MM.1S (cell line): Measurements from ENCODE around the gene TXLNG.

Experiments used
- DNase-seq: peaks from one replicate; pipeline ENCODE4 v3.0.0-alpha.2; 2015
- H2AFZ ChIP-seq: fragments of 300-600 bp; sonication (generic); 2 replicates; pipeline ENCODE4 v1.6.0; 2016; ENCODE audit warnings: antibody characterized with exemption, low read length
- H3F3A ChIP-seq: fragments of 300-600 bp; sonication (generic); 2 replicates; pipeline ENCODE4 v1.6.1; 2016; ENCODE audit warnings: mild to moderate bottlenecking, antibody characterized with exemption, low read length, moderate library complexity, mixed read lengths; ENCODE audit not compliant: insufficient read depth
- H3K27ac ChIP-seq: fragments of 300-600 bp; sonication (generic); 2 replicates; pipeline ENCODE4 v1.5.1; 2016; ENCODE audit warnings: mild to moderate bottlenecking, low read length
- H3K27me3 ChIP-seq: fragments of 300-600 bp; sonication (generic); replicated peaks from 2 replicates; pipeline ENCODE4 v1.6.0; 2016; ENCODE audit warnings: low read length; ENCODE audit not compliant: insufficient read depth
- H3K36me3 ChIP-seq: fragments of 300-600 bp; sonication (generic); replicated peaks from 2 replicates; pipeline ENCODE4 v1.6.1; 2016; ENCODE audit warnings: mild to moderate bottlenecking, low read length, mixed read lengths; ENCODE audit not compliant: insufficient read depth
- H3K4me1 ChIP-seq: fragments of 300-600 bp; sonication (generic); 2 replicates; pipeline ENCODE4 v1.6.1; 2016; ENCODE audit warnings: low read length, mixed read lengths
- H3K4me2 ChIP-seq: fragments of 300-600 bp; sonication (generic); 2 replicates; pipeline ENCODE4 v1.6.0; 2016; ENCODE audit warnings: low read depth, low read length
- H3K4me3 ChIP-seq: fragments of 300-600 bp; sonication (generic); 2 replicates; pipeline ENCODE4 v1.5.1; 2016; ENCODE audit warnings: low read length, mixed read lengths
- H3K79me2 ChIP-seq: fragments of 300-600 bp; sonication (generic); 2 replicates; pipeline ENCODE4 v1.6.1; 2016; ENCODE audit warnings: mixed run types, low read length, mixed read lengths
- H3K9ac ChIP-seq: fragments of 300-600 bp; sonication (generic); 2 replicates; pipeline ENCODE4 v1.6.1; 2016; ENCODE audit warnings: low read length, mixed read lengths
- H3K9me2 ChIP-seq: fragments of 300-600 bp; sonication (generic); replicated peaks from 2 replicates; pipeline ENCODE4 v1.6.1; 2016; ENCODE audit warnings: mild to moderate bottlenecking, low read length, mixed read lengths; ENCODE audit not compliant: insufficient read depth
- H3K9me3 ChIP-seq: fragments of 300-600 bp; sonication (generic); replicated peaks from 2 replicates; pipeline ENCODE4 v1.6.1; 2016; ENCODE audit warnings: mild to moderate bottlenecking, low read length, mixed read lengths; ENCODE audit not compliant: insufficient read depth
- H4K20me1 ChIP-seq: fragments of 300-600 bp; sonication (generic); 2 replicates; pipeline ENCODE4 v1.6.1; 2016; ENCODE audit warnings: mild to moderate bottlenecking, low read length, moderate library complexity, mixed read lengths; ENCODE audit not compliant: insufficient read depth
- EZH2 ChIP-seq: fragments of 300-600 bp; sonication (generic); optimal IDR thresholded peaks from 2 replicates; pipeline ENCODE3; 2017; ENCODE audit warnings: low read depth, mild to moderate bottlenecking, antibody characterized with exemption, low read length, mixed read lengths
- EZH2phosphoT487 ChIP-seq: fragments of 300-600 bp; sonication (generic); IDR thresholded peaks from 2 replicates; pipeline ENCODE4 v1.6.1; 2018; ENCODE audit warnings: antibody characterized with exemption, low read length
- TF ChIP-seq, protein P1 (sequence below): fragments of 300-600 bp; sonication (generic); IDR thresholded peaks from 2 replicates; pipeline ENCODE4 v1.5.1; 2016; ENCODE audit warnings: antibody characterized with exemption, low read length, mixed read lengths

TXLNG gene

DNA sequence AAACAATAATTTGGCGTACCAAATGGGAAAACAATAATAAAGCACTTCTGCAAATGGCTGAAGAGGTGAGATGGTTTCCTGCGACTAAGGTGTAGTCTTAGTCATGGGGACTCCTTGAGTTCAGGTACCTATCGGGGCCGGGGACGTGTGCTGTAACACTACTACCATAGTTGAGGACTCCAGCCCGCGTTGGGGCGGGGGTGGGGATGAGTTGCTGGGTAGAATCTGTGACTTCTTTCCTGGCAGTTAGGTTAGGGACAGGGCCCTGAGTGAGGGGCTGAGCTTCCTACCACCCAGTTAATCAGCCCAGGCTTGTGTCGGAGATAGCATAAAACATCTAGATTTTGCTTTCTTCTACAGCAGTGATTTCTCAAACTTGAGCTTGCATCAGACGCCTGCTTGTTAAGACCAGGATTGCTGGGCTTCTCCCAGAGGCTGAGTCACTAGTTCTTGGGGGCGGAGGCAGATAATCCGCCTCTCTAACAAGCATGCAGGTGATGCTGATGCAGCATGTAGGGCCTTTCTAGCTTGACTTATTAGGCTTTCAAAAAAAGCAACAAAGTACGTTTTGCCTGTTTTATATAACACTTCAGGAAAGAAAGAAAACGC is 53.7 kb downstream of the TXLNG start:
- H3K4me2 ChIP-seq: no peak overlapping the region
- H3K4me1 ChIP-seq: no peaks in the 10 kb centered on the region
- H3K9me2 ChIP-seq: no peaks in the 10 kb centered on the region
- peaks cover 4% of the 10 kb centered on the region for H3K36me3 ChIP-seq
- no peak overlapping the region for H3K4me3 ChIP-seq
- no peaks in the 10 kb centered on the region for H3K9me3 ChIP-seq
- no peaks in the 10 kb centered on the region for H3K79me2 ChIP-seq
- H3K9ac ChIP-seq: no peak overlapping the region
- no peaks in the 10 kb centered on the region for H3K27me3 ChIP-seq
- no peak overlapping the region for H2AFZ ChIP-seq
- H3F3A ChIP-seq: no peaks in the 10 kb centered on the region; the same call in 1 of the 2 replicates
- no peak overlapping the region for H3K27ac ChIP-seq
- TF ChIP-seq, protein P1, sequence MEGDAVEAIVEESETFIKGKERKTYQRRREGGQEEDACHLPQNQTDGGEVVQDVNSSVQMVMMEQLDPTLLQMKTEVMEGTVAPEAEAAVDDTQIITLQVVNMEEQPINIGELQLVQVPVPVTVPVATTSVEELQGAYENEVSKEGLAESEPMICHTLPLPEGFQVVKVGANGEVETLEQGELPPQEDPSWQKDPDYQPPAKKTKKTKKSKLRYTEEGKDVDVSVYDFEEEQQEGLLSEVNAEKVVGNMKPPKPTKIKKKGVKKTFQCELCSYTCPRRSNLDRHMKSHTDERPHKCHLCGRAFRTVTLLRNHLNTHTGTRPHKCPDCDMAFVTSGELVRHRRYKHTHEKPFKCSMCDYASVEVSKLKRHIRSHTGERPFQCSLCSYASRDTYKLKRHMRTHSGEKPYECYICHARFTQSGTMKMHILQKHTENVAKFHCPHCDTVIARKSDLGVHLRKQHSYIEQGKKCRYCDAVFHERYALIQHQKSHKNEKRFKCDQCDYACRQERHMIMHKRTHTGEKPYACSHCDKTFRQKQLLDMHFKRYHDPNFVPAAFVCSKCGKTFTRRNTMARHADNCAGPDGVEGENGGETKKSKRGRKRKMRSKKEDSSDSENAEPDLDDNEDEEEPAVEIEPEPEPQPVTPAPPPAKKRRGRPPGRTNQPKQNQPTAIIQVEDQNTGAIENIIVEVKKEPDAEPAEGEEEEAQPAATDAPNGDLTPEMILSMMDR: no peak
- TF ChIP-seq EZH2phosphoT487 (no peak), EZH2 (no peak)
- H4K20me1 ChIP-seq: no peaks in the 10 kb centered on the region
- DNase-seq: no peak

DNA sequence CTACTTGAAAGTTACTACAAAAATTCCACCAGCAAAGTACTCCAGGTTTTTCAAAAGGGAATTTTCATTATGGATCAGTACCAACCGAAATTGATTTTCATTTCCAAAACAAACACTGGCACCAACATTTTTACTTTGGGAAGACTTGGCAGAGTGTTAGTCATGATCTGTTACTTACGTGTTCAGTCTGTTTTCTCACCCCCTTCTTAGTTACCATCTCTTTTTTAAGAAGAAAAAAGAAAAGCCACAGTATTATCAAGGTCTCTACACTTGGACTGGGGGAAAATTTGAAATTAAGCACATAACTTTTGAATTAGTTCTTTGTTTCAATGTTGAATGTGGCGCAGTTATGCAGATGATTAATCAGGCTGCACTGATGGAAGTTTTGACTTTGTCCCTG is 56.4 kb downstream of the TXLNG start:
- Histone ChIP-seq H3K9me3 (no peaks in the 10 kb centered on the region), H3K27ac (no peak overlapping the region)
- TF ChIP-seq EZH2phosphoT487: no peak
- TF ChIP-seq EZH2: no peak
- TF ChIP-seq, protein P1: no peak

DNA sequence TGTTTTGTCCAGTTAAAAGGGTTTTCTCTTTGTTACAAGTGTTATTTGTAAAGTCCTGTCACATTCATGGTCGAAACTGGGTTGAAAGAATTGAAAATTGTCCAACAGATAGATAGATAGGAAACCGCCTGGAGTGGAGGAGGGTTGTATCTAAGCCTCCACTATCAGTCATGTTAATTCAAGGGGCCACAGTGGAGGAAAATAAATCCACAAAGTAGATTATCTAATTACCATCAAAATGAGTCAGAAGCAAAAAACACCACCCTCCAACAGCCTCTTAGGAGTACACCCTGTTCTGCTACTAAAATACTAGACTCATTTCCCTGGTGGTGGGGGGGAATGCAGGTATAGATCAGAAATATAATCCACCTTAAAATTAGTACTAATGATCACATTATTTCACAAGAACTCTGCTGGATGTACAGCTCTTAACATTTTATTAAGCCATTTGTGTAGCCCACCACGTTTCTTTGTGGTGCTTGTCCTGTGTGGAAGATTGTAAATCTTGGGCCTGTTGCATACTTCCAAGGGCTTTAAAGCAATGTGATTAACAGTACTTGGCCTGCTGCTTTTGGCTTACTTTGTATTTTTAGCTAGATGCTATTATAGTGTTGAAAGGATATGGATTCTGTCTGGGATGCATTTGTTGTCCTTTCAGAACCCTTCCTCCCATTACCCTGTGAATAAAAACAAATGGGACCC is 57.1 kb downstream of the TXLNG start:
- Histone ChIP-seq H3K9ac (no peak overlapping the region), H3F3A (no peaks in the 10 kb centered on the region), H3K27me3 (no peaks in the 10 kb centered on the region), H3K4me2 (no peak overlapping the region), H2AFZ (no peak overlapping the region), H3K4me3 (no peak overlapping the region), H4K20me1 (no peaks in the 10 kb centered on the region), H3K36me3 (peaks cover 10% of the 10 kb centered on the region), H3K4me1 (no peaks in the 10 kb centered on the region), H3K9me2 (no peaks in the 10 kb centered on the region), H3K79me2 (no peaks in the 10 kb centered on the region), H3K27ac (no peak overlapping the region), H3K9me3 (no peaks in the 10 kb centered on the region)
- TF ChIP-seq EZH2phosphoT487: no peak
- TF ChIP-seq, protein P1: no peak
- no peak for TF ChIP-seq EZH2
- no peak for DNase-seq

More for the DNA sequence above, 56.4 kb downstream of the TXLNG start:
- Histone ChIP-seq H3K4me3 (no peak overlapping the region), H3K9me2 (no peaks in the 10 kb centered on the region), H2AFZ (no peak overlapping the region), H3K9ac (no peak overlapping the region), H3K4me2 (no peak overlapping the region), H3K79me2 (no peaks in the 10 kb centered on the region), H3K27me3 (no peaks in the 10 kb centered on the region), H3F3A (no peaks in the 10 kb centered on the region; the same call in 1 of the 2 replicates), H3K4me1 (no peaks in the 10 kb centered on the region), H4K20me1 (no peaks in the 10 kb centered on the region), H3K36me3 (peaks cover 4% of the 10 kb centered on the region)
- DNase-seq: no peak
